Muscle layer of duodenum (tissue), 2 donors: ENCODE results near the gene GNAT2.

Source experiments
- H3K27ac ChIP-seq: one replicate; pipeline ENCODE4 v1.7.0; 2013; ENCODE audit warnings: mild to moderate bottlenecking, low read length
- H3K27me3 ChIP-seq: one replicate; pipeline ENCODE4 v1.7.0; 2013; ENCODE audit warnings: low read depth, mild to moderate bottlenecking, control low read depth, low read length
- H3K36me3 ChIP-seq, 2 donors: one replicate each; pipeline ENCODE4 v1.7.0; 2013; ENCODE audit warnings: low read length in 2 of 2, control low read depth in 1 of 2, mild to moderate bottlenecking in 1 of 2; ENCODE audit not compliant: insufficient read depth in 2 of 2, control insufficient read depth in 1 of 2
- H3K4me1 ChIP-seq, 2 donors: one replicate each; pipeline ENCODE4 v1.7.0; 2013; ENCODE audit warnings: low read length in 2 of 2, mild to moderate bottlenecking in 2 of 2, control low read depth in 1 of 2, moderate library complexity in 1 of 2; ENCODE audit not compliant: insufficient read depth in 2 of 2, control insufficient read depth in 1 of 2
- H3K4me3 ChIP-seq, 2 donors: one replicate each; pipeline ENCODE4 v1.7.0; 2013; ENCODE audit warnings: low read length in 2 of 2, low read depth in 1 of 2, mild to moderate bottlenecking in 1 of 2
- H3K9me3 ChIP-seq, 2 donors: one replicate each; pipeline ENCODE4 v1.7.0; 2013; ENCODE audit warnings: low read length in 2 of 2, control low read depth in 1 of 2, mild to moderate bottlenecking in 1 of 2; ENCODE audit not compliant: control insufficient read depth in 1 of 2
- donor health status: healthy.

The GNAT2 gene

DNA sequence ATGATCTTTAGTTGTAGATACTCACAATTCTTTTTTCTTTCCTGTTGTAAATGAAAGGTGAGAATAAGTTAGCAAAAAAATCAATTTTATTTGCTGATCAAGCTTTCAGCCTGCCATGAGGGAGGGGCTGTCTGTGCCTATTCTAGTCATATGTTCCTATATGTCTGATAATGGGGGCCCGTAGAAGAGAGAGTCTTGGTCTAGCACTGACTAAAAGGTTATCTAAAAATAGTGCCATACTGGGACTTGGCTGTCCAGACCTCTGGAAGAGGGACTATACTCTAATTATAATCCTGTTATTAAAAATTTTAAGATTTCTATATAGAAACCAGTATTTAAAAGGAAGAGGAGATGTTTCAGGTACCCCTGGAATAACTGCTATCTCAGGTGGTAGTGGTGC is 52.4 kb downstream of the GNAT2 start:
- Histone ChIP-seq H3K27ac (no peak overlapping the region), H3K9me3 (no peaks in the 10 kb centered on the region), H3K27me3 (no peaks in the 10 kb centered on the region), H3K4me1 (peaks cover 0 to 35% of the 10 kb centered on the region in 2 donors), H3K4me3 (no peak overlapping the region), H3K36me3 (no peaks in the 10 kb centered on the region)

DNA sequence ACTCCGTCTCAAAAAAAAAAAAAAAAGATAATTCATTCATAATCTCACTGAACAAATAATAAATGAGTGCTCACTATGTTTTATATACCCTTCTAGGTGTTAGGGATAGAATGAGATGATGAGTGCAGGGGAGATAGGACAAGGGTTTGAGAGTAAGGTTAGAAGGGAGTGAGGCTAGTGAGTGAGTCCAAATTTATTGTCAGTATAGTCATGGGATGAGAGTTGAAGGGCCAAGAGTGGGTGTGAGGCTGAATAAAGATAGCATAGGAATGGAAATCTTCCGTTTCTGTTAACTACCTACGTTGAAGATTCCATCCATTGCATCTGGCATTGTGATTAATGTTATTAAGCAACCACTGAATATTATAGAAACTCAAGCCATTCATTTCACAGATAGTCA is 54.2 kb downstream of the GNAT2 start:
- no peaks in the 10 kb centered on the region for H3K27me3 ChIP-seq
- no peak overlapping the region for H3K27ac ChIP-seq
- H3K4me3 ChIP-seq = no peak overlapping the region
- H3K9me3 ChIP-seq = no peaks in the 10 kb centered on the region
- H3K4me1 ChIP-seq = peaks cover 0 to 34% of the 10 kb centered on the region in 2 donors
- H3K36me3 ChIP-seq = no peaks in the 10 kb centered on the region

DNA sequence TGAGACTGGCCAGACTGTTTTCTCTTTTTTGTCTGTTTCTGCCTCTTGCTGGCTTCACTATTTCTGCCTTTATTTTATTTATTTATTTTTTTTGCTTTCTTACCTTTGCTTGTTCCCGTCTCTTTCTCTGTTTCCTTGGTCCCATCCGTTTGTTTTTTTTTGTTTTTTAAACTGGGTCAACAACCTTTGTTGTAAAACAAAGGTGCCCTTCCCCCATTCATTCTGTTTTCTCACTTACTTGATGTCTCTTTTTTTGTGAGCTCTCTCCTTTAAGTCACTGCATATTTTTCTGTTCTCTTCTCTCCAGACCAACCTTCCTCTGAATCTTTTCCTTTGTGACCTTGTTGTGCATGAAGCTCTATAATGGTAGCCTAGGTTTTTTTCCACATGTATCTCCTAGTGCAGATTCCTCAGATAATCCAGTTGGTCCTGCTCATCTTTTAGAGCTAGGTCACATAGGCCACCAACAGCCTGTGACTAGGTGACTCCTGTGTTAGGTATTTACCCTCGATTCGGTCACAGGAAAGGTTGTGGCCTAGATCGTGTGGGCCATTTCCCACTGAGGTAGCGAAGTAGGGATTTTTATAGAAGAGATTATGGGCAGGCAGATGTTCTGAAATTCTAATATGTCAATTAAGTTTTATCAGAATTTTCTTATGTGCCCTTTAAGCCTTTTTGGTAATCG is 55.1 kb downstream of the GNAT2 start:
- Histone ChIP-seq H3K36me3 (no peaks in the 10 kb centered on the region), H3K27me3 (no peaks in the 10 kb centered on the region), H3K27ac (no peak overlapping the region), H3K4me1 (peaks cover 0 to 30% of the 10 kb centered on the region in 2 donors), H3K4me3 (no peak overlapping the region), H3K9me3 (no peaks in the 10 kb centered on the region)

DNA sequence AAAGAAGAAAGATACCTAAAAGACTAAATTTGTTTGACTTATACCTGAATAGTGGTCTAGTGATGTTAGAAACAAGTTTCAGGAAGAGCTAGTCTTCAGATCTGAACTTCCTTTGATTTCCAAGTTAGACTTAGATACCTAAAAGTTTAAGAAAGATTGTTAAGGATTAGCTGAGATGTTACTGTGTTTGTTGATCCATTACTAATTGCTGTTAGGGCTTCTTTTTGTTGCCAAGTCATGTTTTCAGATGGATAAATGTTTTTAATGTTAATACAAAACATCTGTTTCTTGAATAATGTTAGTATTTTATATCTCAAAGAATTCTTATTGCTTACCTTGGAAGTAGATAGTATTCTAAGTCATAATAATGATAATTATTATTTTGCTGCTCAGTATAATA is 59.4 kb downstream of the GNAT2 start:
- peaks cover 0 to 31% of the 10 kb centered on the region in 2 donors for H3K4me1 ChIP-seq
- H3K27ac ChIP-seq = no peak overlapping the region
- no peaks in the 10 kb centered on the region for H3K36me3 ChIP-seq
- no peaks in the 10 kb centered on the region for H3K9me3 ChIP-seq
- H3K4me3 ChIP-seq = no peak overlapping the region
- no peaks in the 10 kb centered on the region for H3K27me3 ChIP-seq

DNA sequence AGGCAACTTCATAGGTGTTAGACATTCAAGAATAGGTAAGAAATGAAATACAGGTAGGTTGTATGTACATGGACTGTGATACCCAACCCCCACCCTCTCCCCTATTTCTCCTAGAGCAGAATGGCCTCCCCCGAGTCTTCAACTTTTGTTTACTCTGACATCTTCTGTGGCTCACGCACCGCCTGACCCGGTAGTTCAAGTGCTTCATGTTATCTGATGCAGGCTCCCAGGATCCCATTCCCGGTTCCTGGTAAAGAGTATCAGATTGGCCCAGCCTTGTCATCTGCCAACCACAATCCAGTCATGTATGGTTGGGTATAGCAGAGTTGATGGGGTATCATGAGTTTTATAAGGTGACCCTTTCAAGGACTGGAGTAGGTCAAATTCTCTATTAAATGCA is 61.9 kb downstream of the GNAT2 start:
- H3K4me1 ChIP-seq = peaks cover 0 to 19% of the 10 kb centered on the region in 2 donors
- no peak overlapping the region for H3K27ac ChIP-seq
- no peak overlapping the region for H3K4me3 ChIP-seq

DNA sequence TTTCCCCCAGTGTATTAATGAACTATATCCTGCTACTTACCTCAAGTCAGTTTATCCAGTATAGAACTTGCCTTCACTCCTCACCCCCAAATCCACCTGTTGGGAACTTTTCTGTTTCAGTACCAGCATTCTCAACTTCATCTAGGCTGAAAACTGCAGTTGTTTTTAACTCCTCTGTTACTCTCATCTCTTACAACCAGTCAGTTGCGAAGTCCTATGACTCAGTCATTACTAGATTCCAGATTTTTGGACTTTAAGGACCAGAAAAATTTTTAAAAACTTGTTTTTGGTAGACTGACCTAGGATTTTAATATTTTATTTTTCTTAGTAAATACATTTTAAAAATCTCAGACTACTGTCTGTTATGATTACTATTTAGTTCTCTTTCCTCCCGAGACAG is 62.9 kb downstream of the GNAT2 start:
- Histone ChIP-seq H3K9me3 (no peaks in the 10 kb centered on the region), H3K27me3 (no peaks in the 10 kb centered on the region), H3K27ac (no peak overlapping the region), H3K4me1 (peaks cover 0 to 18% of the 10 kb centered on the region in 2 donors), H3K36me3 (no peaks in the 10 kb centered on the region), H3K4me3 (no peak overlapping the region)

More for the DNA sequence above, 61.9 kb downstream of the GNAT2 start:
- H3K36me3 ChIP-seq = no peaks in the 10 kb centered on the region
- no peaks in the 10 kb centered on the region for H3K9me3 ChIP-seq
- H3K27me3 ChIP-seq = no peaks in the 10 kb centered on the region
